Adipocyte (in vitro differentiated cells): ENCODE data around the gene EMILIN1.
A peak's percentile ranks its signal among the peaks of the same experiment; 100 is the strongest.

Source experiments
- DNase-seq: peaks from one replicate; pipeline ENCODE4 v3.0.0-alpha.2; 2015; ENCODE audit warnings: low read depth
- H3K27me3 ChIP-seq: replicated peaks from 2 replicates; pipeline ENCODE4 v1.7.0; 2013; ENCODE audit warnings: mild to moderate bottlenecking, low read length, moderate library complexity; ENCODE audit not compliant: control insufficient read depth, insufficient read depth
- H3K36me3 ChIP-seq: 2 replicates; pipeline ENCODE4 v1.7.0; 2013; ENCODE audit warnings: low read length, mild to moderate bottlenecking, moderate library complexity; ENCODE audit not compliant: control insufficient read depth, insufficient read depth, severe bottlenecking
- H3K4me1 ChIP-seq: 2 replicates; pipeline ENCODE4 v1.7.0; 2013; ENCODE audit warnings: mild to moderate bottlenecking, low read length, moderate library complexity; ENCODE audit not compliant: control insufficient read depth, insufficient read depth
- H3K4me3 ChIP-seq: 2 replicates; pipeline ENCODE4 v1.7.0; 2013; ENCODE audit warnings: mild to moderate bottlenecking, low read length, moderate library complexity
- H3K9ac ChIP-seq: 2 replicates; pipeline ENCODE4 v1.7.0; 2013; ENCODE audit warnings: mild to moderate bottlenecking, low read length, moderate library complexity
- H3K9me3 ChIP-seq: 2 replicates; pipeline ENCODE4 v1.7.0; 2013; ENCODE audit warnings: mild to moderate bottlenecking, low read length, moderate library complexity; ENCODE audit not compliant: control insufficient read depth

The EMILIN1 gene

GRCh38 chr2:27058210-27058609 lies 20.2 kb upstream of the EMILIN1 start:
- Histone ChIP-seq H3K27me3 (no peaks in the 10 kb centered on the region), H3K36me3 (peaks cover 34% of the 10 kb centered on the region), H3K9me3 (no peaks in the 10 kb centered on the region), H3K4me1 (peaks cover 7% of the 10 kb centered on the region), H3K9ac (no peak overlapping the region), H3K4me3 (no peak overlapping the region)
- no peak for DNase-seq

DNA sequence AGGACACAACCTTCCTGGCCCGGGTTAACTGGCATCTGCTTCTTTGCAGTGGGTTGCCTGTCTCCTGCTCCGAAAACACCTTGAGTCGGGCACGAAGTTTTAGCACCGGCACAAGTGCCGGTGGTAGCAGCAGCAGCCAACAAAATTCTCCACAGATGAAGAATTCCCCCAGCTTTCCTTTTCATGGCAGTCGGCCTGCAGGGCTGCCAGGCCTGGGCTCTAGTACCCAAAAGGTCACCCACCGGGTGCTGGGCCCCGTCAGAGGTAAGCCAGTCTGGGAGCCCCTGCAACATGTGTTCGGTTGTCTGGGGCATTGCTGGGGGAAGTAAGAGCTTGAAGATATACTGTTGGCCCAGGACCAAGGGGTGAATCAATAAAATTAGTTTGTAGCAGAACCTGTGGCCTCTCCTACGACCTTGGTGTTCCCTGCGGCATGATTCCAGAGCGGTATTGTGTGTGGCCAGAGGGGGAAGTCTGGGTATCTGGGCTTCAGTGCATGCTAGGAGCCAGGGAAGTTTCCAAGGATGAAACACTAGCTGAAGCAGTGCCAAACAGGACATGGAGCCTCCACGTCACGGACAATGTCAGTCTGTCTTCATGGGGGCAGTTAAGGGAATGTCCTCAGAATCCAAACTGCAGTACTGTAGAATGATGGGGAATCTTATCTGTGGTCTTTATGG lies 19.1 kb upstream of the EMILIN1 start:
- peaks cover 16% of the 10 kb centered on the region for H3K4me1 ChIP-seq
- H3K9ac ChIP-seq = no peak overlapping the region
- no peak overlapping the region for H3K4me3 ChIP-seq
- peaks cover 27% of the 10 kb centered on the region for H3K36me3 ChIP-seq
- no peak for DNase-seq
- no peaks in the 10 kb centered on the region for H3K27me3 ChIP-seq
- no peaks in the 10 kb centered on the region for H3K9me3 ChIP-seq

GRCh38 chr2:27060323-27060722 lies 18.1 kb upstream of the EMILIN1 start:
- Histone ChIP-seq H3K36me3 (peaks cover 22% of the 10 kb centered on the region), H3K9me3 (no peaks in the 10 kb centered on the region), H3K4me3 (no peak overlapping the region), H3K9ac (no peak overlapping the region), H3K27me3 (no peaks in the 10 kb centered on the region), H3K4me1 (peaks cover 19% of the 10 kb centered on the region)
- DNase-seq = no peak

- peaks cover 35% of the 10 kb centered on the region for H3K4me1 ChIP-seq
- no peaks in the 10 kb centered on the region for H3K9me3 ChIP-seq
- no peak overlapping the region for H3K4me3 ChIP-seq
- DNase-seq = no peak
- H3K27me3 ChIP-seq = no peaks in the 10 kb centered on the region
- peaks cover 40% of the 10 kb centered on the region for H3K36me3 ChIP-seq
- no peak overlapping the region for H3K9ac ChIP-seq
These were observed 13.3 kb upstream of the EMILIN1 start for GRCh38 chr2:27065128-27065527.

DNA sequence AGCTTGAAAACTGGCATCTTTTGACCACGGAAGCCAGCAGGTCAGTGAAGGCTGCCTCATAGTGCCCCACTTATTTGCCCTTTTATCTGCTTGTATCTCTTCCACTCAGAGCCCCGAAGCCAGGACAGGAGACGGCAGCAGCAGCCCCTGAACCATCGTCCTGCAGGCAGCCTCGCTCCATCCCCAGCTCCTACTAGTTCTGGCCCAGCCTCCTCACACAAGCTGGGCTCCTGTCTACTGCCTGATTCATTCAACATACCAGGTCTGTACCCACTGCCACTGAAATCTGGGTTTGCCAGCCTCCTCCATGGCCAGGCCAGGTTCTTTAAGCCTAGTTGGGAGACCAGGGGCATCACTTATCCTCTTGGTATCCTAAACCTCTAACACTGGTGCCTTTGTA lies 11.0 kb upstream of the EMILIN1 start:
- Histone ChIP-seq H3K9ac (peak overlapping the region; percentile 4), H3K4me1 (peaks cover 48% of the 10 kb centered on the region), H3K36me3 (peaks cover 42% of the 10 kb centered on the region), H3K27me3 (no peaks in the 10 kb centered on the region), H3K9me3 (no peaks in the 10 kb centered on the region), H3K4me3 (no peak overlapping the region)
- DNase-seq = no peak

DNA sequence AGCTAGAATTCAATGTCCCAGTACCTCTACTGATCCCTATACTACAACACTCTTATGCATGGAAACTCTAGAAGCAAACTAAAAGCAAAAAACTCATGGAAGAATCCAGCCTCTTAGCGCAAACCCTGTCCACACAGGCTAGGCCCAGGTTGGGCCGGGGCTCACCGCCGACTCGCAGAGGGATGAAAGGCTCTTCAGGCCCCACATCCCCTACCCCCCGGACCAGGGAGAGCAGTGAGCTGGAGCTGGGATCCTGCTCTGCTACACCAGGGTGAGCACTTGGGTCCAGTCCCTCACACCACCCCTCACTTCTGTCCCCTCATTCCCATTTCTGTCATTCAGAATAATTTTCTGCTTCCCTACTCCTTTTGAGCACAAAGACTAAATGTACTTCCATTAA lies 9.0 kb upstream of the EMILIN1 start:
- Histone ChIP-seq H3K9ac (peak overlapping the region; percentile 99), H3K36me3 (peaks cover 42% of the 10 kb centered on the region), H3K4me1 (peaks cover 46% of the 10 kb centered on the region), H3K9me3 (no peaks in the 10 kb centered on the region), H3K4me3 (peak overlapping the region; percentile 99), H3K27me3 (no peaks in the 10 kb centered on the region)
- DNase-seq = no peak

DNA sequence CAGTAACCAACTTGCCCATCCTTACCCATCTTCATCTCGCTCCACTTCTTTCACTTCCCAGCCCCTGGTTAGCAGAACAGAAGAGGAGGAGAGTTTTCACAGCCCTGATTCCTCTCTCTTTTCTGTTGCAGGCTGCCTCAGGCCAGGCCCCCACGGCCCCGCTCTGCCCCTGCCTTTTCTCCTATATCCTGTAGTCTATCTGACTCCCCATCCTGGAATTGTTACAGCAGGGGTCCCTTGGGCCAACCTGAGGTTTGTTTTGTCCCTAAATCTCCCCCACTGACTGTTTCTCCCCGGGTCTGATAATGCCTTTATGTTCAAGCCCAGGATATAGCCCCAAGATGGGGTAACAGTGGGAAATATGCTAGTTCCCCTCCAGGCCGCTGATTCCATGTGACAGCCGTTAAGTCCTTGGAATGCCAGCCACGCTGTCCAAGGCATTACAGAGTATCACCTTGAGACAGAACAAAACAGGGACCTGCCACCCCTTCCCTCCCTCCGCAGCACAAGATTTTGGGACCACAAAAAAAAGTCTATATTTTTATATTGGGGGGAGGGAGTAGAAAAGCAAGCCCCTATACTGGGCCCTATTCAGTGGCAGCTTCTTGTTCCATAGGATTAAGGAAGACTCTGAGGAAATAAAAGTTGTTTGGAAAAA lies 8.3 kb upstream of the EMILIN1 start:
- no peaks in the 10 kb centered on the region for H3K9me3 ChIP-seq
- no peaks in the 10 kb centered on the region for H3K27me3 ChIP-seq
- H3K36me3 ChIP-seq = peaks cover 41% of the 10 kb centered on the region
- peak overlapping the region; percentile 99 for H3K4me3 ChIP-seq
- no peak for DNase-seq
- H3K4me1 ChIP-seq = peaks cover 51% of the 10 kb centered on the region
- H3K9ac ChIP-seq = peak overlapping the region; percentile 99

DNA sequence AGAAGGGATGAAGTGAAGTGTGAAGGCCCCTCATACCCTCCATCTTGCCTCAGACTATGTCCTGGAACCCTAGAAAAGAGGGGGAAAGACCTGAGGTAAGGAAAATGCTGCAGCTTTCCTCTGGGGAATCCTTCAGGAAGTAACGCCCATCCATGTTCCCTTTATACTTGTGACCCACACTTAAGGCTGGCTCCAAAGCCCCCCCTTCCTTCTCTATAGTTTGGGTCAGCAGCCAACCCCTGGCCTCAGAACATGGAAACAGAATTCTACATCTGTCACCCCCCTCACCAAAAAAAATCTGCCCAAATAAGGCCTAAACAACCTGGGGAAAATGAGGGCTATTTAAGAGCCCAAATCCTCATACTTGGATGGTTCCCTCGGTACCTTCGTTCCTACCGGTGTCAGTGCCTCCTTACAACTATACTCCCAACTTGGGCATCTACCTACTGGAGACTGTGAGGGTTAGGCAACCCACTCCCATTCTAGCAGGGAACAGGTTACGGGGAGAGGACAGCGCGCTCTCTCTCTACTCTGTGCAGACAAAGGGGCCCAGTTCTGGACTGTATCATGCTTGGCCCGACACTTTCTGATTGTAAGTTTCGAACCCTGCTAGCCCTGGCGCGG lies 7.7 kb upstream of the EMILIN1 start:
- no peak for DNase-seq
- Histone ChIP-seq H3K36me3 (peaks cover 34% of the 10 kb centered on the region), H3K9ac (peak overlapping the region; percentile 99), H3K4me1 (peaks cover 52% of the 10 kb centered on the region), H3K27me3 (no peaks in the 10 kb centered on the region), H3K9me3 (no peaks in the 10 kb centered on the region), H3K4me3 (peak overlapping the region; percentile 99)

- peaks cover 52% of the 10 kb centered on the region for H3K4me1 ChIP-seq
- peak within 1 kb of the TSS; percentile 99 for H3K4me3 ChIP-seq
- H3K27me3 ChIP-seq = no peaks in the 10 kb centered on the region
- no peaks in the 10 kb centered on the region for H3K9me3 ChIP-seq
- DNase-seq = peak; percentile 99
- peaks cover 28% of the 10 kb centered on the region for H3K36me3 ChIP-seq
- peak within 1 kb of the TSS; percentile 99 for H3K9ac ChIP-seq
These were observed 7.0 kb upstream of the EMILIN1 start, which contains the start of gene OST4 for GRCh38 chr2:27071277-27071989. TSS of gene OST4 (minus strand) at chr2:27071654.

GRCh38 chr2:27071990-27072830 lies 6.2 kb upstream of the EMILIN1 start:
- Histone ChIP-seq H3K9ac (peak overlapping the region; percentile 99), H3K9me3 (no peaks in the 10 kb centered on the region), H3K4me1 (peaks cover 52% of the 10 kb centered on the region), H3K27me3 (no peaks in the 10 kb centered on the region), H3K36me3 (peaks cover 27% of the 10 kb centered on the region), H3K4me3 (peak overlapping the region; percentile 99)
- DNase-seq = peak; percentile 82
